GM19455 (cell line): Measurements from ENCODE around the gene ELOA.

Source experiments
- ATAC-seq: cut with Tn5 transposase; IDR thresholded peaks from one replicate; pipeline ENCODE4 v1.9.1; 2021; ENCODE audit not compliant: unreplicated experiment

ELOA gene, protein sequence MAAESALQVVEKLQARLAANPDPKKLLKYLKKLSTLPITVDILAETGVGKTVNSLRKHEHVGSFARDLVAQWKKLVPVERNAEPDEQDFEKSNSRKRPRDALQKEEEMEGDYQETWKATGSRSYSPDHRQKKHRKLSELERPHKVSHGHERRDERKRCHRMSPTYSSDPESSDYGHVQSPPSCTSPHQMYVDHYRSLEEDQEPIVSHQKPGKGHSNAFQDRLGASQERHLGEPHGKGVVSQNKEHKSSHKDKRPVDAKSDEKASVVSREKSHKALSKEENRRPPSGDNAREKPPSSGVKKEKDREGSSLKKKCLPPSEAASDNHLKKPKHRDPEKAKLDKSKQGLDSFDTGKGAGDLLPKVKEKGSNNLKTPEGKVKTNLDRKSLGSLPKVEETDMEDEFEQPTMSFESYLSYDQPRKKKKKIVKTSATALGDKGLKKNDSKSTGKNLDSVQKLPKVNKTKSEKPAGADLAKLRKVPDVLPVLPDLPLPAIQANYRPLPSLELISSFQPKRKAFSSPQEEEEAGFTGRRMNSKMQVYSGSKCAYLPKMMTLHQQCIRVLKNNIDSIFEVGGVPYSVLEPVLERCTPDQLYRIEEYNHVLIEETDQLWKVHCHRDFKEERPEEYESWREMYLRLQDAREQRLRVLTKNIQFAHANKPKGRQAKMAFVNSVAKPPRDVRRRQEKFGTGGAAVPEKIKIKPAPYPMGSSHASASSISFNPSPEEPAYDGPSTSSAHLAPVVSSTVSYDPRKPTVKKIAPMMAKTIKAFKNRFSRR

DNA sequence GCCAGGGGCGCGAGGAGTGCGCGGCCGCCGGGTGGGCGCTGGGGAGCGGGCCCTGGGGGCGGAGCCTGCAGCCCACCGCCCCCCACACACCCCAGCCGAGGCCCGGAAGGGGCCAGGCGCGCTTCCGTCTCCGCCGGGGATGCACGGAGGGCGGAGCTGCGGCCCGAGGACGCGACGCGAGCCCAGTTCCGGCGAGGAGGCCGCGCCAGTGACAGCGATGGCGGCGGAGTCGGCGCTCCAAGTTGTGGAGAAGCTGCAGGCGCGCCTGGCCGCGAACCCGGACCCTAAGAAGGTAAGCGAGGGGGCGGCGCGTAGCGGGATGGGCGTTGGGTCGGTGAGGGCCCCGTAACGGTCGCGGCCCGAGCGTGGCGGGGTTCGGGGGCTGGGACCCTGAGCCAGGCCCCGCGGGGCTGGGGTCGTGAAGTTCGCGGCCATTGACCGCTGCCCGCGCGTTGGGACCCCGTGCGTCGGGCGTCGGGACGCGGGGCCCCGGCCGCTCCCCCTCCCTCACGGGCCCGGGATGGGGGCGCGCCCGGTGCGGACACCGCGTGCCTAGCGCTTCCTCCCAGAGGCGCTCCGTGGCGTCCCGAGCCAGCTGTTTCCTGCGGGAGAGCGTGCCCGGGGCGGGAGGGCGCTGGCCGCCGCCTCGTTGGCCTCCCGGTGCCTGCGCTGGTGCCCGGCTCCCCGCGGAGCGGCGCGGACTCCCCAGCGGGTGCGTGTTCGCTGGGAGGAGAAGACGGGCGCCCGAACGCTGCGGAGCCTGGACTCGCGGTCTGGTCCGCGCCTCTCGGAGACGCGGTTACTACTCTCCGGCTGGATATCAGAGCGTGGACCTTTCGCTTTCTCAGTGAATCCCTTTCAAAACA, at the start of gene ELOA:
Gene ELOA (plus strand): TSS at position 185 of the 866 bp plus-strand sequence. CDS start 33 bp downstream, at position 218.
- peak; percentile 71 for ATAC-seq

DNA sequence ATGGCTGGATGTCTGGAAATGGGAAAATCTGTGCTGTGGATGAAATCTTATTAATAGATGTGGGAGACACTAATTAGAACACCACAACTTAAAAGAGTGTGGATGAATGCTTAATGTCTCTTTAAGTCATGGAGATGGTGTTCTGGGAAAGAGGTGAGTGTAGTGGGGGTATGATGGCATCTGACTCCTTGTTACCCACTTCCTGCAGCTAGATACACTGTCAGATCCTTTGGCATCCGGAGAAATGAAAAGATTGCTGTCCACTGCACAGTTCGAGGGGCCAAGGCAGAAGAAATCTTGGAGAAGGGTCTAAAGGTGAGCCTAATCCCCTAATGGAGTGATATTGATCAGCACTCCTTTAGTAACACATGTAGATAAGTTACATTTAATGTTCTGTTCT, 49.7 kb upstream of the ELOA start:
- ATAC-seq = no peak

DNA sequence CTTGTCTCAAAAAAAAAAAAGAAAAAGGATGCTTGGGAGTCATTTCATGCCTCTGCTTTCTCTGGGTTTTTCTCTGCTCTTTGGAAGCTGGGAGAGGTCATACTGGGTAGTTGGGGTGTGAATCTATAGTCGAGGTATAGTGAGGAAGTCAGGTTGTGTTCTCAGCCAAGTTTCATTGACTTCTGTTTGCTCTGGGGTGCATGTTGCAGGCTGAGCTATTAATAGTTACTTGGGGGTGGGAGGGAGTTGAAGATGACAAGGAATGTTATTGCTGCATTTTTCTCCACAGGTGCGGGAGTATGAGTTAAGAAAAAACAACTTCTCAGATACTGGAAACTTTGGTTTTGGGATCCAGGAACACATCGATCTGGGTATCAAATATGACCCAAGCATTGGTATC, 48.9 kb upstream of the ELOA start:
- ATAC-seq = no peak

DNA sequence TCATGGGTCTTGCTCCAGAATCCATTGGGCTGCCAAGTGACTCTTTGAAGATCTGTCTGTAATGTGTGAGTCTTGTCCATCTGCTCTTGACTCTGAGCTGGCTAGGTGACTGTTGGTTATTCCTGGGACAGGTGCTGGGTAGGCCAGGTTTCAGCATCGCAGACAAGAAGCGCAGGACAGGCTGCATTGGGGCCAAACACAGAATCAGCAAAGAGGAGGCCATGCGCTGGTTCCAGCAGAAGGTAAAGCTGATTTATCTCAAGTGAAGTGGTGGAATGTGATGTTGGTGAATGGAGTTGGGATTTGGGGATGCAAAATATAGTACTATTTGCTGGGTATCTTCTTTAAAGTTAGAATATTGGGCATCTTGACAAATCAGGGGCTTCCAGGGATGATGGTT, 47.6 kb upstream of the ELOA start:
- ATAC-seq = no peak

DNA sequence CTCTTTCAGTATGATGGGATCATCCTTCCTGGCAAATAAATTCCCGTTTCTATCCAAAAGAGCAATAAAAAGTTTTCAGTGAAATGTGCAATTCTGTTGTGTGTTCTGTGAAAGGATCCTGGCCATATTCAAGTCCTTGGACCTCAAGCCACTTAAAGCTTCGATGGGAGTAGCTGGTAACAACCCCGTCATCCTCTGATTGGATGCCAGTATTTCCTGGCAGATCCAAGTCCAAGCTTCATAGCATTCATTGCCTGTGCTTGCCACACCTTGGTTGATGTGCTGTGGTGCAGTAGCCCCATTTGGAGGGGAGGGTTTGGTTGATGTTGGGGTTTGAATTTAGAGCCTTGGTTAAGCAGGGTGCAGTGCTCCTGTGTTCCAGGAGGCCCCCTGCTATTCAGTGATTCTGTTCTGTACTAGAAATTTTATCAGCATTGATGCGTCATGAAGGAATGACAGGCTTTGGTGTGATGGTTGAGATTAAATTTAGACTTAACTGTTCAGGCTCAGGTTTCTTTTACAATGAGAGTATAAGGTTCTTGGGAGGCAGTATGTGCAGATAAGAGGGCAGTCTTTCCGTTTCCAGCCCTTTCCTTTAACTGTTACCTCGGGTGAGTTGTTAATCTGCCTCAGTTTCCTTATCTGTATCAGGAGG, 46.8 kb upstream of the ELOA start:
- ATAC-seq = no peak

DNA sequence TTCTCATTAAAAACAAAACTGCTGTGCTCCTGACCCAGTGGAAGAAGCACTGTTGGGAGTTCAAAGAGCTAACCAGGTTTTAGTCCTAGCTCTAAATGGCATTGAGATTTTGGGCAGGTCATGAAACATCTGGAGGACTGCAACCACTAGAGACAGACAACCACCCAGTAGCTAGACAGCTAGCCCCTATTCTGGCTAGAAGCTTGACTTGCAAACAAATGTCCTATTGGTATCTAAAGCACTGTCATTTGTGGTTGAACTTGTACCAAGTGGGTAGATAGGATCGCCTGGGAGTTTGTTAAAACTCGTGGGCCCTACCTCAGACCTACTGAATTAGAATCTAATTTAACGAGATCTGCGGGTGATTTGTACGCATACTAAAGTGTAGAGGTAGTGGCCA, 44.8 kb upstream of the ELOA start:
- no peak for ATAC-seq

DNA sequence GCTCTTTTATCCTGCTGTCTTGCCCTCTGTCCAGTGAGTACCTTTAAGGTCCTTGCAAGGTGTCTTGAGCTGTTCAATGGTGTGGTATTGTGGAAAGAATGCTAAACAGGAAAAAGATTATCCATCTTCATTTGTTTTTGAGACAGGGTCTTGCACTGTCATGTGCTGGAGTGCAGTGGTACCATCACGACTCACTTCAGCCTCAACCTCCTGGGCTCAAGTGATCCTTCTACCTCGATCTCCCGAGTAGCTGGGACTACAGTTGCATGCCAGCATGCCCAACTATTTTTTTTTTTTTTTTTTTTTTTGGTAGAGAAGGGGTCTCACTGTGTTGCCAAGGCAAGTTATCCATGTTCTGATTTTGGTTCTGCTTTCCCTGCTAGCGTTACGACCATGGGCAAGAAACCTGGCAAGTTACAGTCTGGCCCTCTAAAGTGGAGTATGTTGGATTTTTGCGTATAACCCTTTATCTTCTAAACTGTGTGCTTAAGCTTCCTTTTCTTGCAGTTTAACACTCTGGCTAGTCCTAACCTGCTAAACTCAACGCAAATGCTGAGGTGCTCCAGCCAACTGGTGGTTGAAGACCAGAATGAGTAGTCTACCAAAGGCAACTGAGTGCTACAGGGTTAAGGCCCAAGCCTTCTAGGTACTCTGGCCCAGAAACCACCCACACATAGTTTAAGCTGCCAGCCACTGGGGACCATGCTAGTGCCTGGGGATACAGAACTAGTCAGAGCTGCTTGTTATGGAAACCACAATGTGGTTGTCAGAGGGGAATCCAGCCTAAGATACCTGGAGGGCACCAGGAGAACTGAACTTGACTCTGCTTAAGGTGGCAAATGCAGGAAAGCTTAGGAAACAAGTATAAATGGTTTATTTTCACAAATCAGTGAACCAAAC, 43.7 kb upstream of the ELOA start:
- ATAC-seq = no peak

DNA sequence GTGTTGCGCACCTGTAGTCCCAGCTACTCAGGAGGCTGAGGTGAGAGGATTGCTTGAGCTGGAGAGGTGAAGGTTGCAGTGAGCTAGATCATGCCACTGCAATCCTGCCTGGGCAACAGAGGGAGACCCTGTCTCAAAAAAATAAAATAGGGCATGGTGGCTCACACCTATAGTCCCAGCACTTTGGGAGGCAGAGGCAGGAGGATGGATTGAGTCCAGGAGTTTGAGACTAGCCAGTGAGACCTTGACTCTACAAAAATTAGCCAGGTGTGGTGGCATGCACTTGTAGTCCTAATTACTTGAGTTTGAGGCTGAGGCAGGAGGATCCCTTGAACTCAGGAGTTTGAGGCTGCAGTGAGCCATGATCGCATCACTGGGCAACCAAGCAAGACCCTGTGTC, 42.0 kb upstream of the ELOA start:
- ATAC-seq = no peak

DNA sequence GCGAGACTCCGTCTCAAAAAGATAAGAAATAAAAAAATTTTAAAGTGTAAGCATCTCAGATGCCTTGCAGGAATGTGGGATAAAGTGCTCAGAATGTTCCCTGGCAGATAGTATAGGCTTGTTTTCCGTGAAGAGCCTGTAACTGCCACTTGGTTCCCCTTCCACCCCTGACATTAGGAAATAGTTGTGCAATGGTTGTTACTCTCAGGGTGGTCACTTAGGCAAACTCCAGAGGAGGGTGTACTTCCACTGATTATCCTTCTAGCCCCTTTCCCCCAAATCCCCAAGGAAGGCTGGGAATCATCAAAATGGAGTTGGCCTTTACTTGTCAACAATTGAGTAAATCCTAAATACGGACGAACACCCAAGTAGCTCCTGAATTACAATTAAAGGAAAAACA, 41.3 kb upstream of the ELOA start:
- ATAC-seq = no peak

DNA sequence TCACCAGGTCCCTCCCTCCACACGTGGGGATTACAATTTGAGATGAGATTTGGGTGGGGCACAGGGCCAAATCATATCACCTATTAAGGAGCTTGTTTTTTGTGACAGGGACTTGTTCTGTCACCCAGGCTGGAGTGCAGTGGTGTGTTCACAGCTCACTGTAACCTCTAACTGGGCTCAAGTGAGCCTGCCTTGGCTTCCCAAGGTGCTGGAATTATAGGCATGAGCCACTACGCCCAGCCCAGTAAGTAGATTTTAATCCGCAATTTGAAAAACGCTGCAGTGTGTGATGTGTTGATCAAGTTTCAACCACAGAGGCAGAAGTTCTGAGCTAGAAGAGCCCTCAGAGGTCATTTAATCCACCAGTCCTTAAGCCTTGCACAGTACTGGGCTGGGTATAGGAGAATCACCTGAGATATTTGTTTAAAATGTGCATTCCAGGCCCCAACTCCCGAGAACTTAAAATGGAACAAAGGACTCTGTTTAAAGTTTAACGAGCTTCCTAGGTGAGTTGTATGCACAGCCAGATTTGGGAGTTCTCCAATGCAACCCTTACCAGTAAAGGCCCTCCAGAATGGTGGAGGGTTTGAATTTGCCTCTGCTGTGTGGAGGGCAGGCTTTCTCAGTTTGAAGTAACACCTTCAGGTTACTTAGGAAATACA, 38.3 kb upstream of the ELOA start:
- no peak for ATAC-seq

DNA sequence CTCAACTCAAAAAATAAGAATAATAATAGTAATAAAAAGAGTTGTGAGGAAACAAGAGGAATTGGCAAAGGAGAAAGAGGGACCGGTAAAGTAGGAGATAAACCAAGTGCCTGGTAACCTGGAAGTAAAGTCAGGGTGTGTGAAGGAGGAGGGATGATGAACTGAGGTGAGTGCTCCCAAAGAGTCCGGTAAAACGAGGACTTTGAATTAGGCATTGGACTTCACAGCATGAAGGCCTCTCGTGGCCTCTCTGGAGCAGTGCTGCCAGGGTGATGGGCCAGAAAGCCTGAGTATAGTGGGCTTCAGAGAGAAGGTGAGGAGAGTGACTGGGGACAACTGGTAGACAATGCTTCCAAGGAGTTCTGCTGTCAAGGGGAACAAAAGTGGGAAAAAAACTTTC, 34.0 kb upstream of the ELOA start:
- ATAC-seq = no peak

DNA sequence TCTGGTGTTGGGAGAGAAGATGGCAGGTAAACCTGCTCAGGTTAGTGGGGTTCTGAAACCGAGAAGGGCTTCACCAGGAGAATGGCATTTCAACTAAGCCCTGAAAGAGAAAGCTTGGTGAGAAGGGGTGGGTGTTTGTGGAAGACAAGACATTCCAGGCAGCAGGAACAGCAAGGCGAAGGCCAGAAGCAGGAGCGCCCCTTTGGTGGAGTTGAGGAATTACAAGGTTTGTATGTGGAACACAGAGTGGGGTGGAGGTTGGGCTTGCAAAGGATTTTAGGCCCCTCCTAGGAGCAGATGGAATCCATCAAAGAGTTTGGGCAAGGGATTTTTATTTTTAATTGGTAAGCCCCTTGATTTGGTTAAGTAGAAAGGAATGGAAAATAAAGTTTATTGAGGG, 24.8 kb upstream of the ELOA start:
- ATAC-seq = no peak

DNA sequence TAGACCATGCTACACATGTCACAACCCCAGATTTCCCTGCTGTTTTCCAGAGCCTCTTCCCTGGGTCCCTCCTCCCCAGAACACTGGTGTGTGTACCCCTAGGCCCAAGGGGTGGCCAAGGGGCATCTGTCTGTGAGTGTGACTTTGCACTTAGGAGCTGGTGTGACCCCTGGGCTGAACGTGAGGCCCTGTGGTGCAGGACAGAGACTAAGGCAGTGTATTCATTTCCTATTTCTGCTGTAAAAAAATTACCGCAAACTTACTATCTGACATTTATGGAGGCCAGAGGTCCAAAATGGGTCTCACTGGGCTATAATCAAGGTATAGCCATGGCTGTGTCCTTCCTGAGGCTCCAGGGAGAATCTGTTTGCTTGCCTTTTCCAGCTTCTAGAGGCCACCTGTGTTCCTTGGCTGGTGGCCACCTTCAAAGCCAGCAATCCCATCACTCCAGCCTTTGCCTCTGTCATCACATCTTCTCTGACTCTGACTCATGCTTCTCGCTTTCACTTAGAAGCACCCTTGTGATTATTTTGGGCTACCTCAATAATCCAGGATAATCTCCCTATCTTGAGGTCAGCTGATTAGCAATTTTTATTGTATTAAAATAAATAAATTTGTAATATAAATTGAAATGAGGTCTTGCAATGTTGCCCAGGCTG, 24.0 kb upstream of the ELOA start:
- no peak for ATAC-seq

DNA sequence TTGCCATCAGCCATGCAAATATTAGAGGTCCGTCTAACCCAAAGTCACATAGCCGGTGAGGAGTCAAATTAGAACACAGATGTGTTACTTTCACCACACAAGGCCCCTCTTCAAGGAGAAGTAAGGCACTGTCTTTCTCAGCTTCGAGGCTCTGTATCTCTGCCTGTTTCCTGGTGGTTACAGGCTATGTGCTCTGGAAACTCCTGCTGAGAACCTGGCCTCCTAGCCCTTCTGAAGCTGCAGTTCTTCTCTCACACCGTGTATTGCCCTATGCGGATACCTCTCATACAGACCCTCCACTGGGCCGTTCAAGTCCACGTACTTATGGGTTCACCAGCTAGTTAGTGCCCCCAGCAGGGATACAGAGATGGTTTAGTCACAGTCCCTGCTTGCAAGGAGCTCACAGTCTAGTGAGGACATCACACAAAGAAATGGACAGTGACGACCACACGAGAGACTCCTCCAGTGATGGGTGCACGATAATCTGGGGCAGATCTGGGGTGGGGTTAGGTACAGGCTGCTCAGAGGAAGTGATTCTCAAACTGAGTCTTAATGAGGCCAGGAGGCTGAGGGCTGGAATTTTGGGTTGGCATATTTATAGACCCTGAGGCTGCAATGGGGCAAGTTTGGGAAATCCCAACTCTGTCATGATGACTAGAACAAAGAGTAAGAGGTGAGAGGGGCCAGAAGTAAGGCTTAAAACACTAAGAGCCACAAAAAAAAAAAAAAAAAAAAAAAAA, 22.8 kb upstream of the ELOA start:
- peak; percentile 62 for ATAC-seq

DNA sequence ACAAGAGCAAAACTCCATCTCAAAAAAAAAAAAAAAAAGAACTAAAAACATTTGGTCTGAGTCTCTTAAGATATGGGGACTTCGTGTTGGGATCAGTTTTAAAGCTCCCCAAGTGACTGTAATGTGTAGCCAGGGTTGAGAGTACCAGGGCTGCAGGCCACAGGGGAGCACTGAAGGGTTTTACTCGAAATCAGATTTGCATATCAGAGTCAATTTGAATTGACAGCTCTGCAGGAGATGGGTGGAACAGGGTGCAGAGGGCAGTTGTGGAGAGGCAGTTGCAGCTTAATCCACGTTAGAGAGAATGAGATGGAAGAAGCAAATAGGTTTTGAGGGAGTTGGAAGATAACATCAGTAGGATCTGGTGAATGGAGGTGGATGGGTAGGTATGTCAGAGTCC, 20.6 kb upstream of the ELOA start:
- ATAC-seq = no peak

DNA sequence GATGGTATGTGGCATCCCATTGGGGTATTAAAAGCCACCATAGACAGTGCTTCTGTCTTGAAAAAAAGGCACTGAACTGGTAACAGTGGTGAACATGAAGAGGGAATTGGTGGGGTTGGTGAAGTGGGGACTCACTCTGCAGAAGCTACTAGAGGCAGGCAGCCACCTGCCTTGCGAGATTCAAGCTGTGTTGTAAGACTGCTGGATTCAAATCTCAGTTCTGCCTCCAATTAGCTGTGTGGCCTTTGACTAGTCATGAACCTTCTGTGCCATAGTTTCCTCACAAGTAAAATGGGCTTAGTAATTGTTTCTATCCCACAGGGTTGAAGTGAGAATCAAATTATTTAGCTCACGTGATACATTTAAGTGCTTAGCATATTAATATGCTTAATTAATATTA, 16.6 kb upstream of the ELOA start:
- no peak for ATAC-seq

DNA sequence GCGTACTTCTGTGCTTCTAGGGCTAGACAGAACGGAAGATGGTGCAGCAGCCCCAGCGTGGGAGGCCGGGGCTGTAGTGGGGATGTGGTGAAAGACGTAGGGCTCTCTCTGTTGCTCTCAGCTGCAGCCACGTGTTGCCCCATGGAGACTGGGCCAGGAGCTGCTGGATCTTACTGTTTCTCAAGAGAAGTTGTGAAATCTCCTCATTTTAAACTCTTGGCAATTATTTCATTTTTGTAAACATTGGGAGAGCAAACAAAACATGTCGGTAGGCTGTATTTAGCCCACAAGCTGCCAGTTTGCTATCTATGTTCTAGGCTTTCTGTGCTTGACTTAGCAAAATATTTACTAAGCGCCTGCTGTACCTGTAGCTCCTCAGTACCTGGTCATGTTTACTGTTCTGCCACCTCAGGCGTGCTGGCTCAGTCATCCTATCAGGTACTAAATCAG, 15.9 kb upstream of the ELOA start:
- ATAC-seq = no peak
